HEK293 (cell line): Measurements from ENCODE around the gene PARP9.

ENCODE experiments used
- CTCF ChIP-seq: fragments of 450-650 bp; formaldehyde crosslinking; IDR thresholded peaks from 2 replicates; pipeline ENCODE4 v1.5.1; 2016; ENCODE audit warnings: missing biosample characterization, missing genetic modification characterization
- ELK4 ChIP-seq: IDR thresholded peaks from 2 replicates; pipeline ENCODE4 v1.6.1; 2011; ENCODE audit warnings: mild to moderate bottlenecking, low read depth, low read length, borderline replicate concordance
- OSR2 ChIP-seq: fragments of 450-650 bp; formaldehyde crosslinking; IDR thresholded peaks from 2 replicates; pipeline ENCODE4 v1.5.1; 2016; ENCODE audit warnings: missing biosample characterization, missing genetic modification characterization
- REST ChIP-seq: fragments of 450-650 bp; formaldehyde crosslinking; IDR thresholded peaks from 2 replicates; pipeline ENCODE4 v1.5.1; 2016; ENCODE audit warnings: missing biosample characterization, missing genetic modification characterization
- ZNF274 ChIP-seq, 2 experiments: fragments of 200-500 bp in 1 of 2; fragments of 450-650 bp in 1 of 2; sonication (Bioruptor generic) in 1 of 2; formaldehyde crosslinking in 1 of 2; IDR thresholded peaks; 2 replicates each; pipeline versions ENCODE4 v1.5.1 to v1.6.1; 2014 to 2016; ENCODE audit warnings: borderline replicate concordance in 1 of 2, inconsistent platforms in 1 of 2, low read length in 1 of 2, missing biosample characterization in 1 of 2, missing genetic modification characterization in 1 of 2
- ZNF302 ChIP-seq: fragments of 450-650 bp; formaldehyde crosslinking; IDR thresholded peaks from 2 replicates; pipeline ENCODE4 v1.5.1; 2016; ENCODE audit warnings: missing biosample characterization, missing genetic modification characterization, low read depth
- ZNF501 ChIP-seq: fragments of 450-650 bp; formaldehyde crosslinking; IDR thresholded peaks from 2 replicates; pipeline ENCODE4 v1.5.1; 2016; ENCODE audit warnings: missing biosample characterization, missing genetic modification characterization
- ZNF561 ChIP-seq: fragments of 450-650 bp; IDR thresholded peaks from 2 replicates; pipeline ENCODE4 v1.5.1; 2018; ENCODE audit warnings: missing biosample characterization, missing genetic modification characterization, borderline replicate concordance

GRCh38 chr3:122594025-122594424, 29.9 kb upstream of the PARP9 start:
- no peak for TF ChIP-seq CTCF (tag by site-specific recombination)
- no peak for TF ChIP-seq REST
- TF ChIP-seq ZNF274 (IDR thresholded peaks at IDR 0.05; ENCODE audit: low read length): no peak
- TF ChIP-seq ZNF274 (tag by site-specific recombination; IDR thresholded peaks at IDR 0.05; ENCODE audit: borderline replicate concordance): no peak
- no peak for TF ChIP-seq ELK4
- TF ChIP-seq ZNF501 (tag by site-specific recombination): no peak
- no peak for TF ChIP-seq ZNF561
- no peak for TF ChIP-seq ZNF302
- no peak for TF ChIP-seq OSR2 (tag by site-specific recombination)
